GM23338 (cell line): Measurements from ENCODE around the gene ZNF300. TPM values are rescaled to one million over a fixed set of nuclear protein-coding genes. Genes with fewer than 3 reads are reported as not detected.

Source experiments
- ATAC-seq: fragments of 200-7000 bp; cut with Tn5 transposase; 3 replicates; pipeline ENCODE4 v1.9.1; 2020
- DNase-seq: peaks from one replicate; pipeline ENCODE4 v3.0.0-alpha.2; 2015; ENCODE audit warnings: low spot score
- H2AFZ ChIP-seq: fragments of 200-600 bp; sonication (generic); 2 replicates; pipeline ENCODE4 v1.8.0; 2016; ENCODE audit warnings: antibody characterized with exemption, mild to moderate bottlenecking, moderate library complexity
- H3F3A ChIP-seq: fragments of 200-600 bp; sonication (generic); replicated peaks from 2 replicates; pipeline ENCODE4 v1.8.0; 2017; ENCODE audit warnings: antibody characterized with exemption, mixed run types, low read depth
- H3K27ac ChIP-seq: fragments of 200-600 bp; sonication (generic); 2 replicates; pipeline ENCODE4 v1.6.1; 2016; ENCODE audit warnings: low read depth
- H3K27me3 ChIP-seq: fragments of 200-600 bp; sonication (generic); 2 replicates; pipeline ENCODE4 v1.8.0; 2016; ENCODE audit warnings: mild to moderate bottlenecking, mixed run types, moderate library complexity; ENCODE audit not compliant: insufficient read depth
- H3K36me3 ChIP-seq: fragments of 200-600 bp; sonication (generic); 2 replicates; pipeline ENCODE4 v1.8.0; 2016; ENCODE audit warnings: mild to moderate bottlenecking; ENCODE audit not compliant: insufficient read depth
- H3K4me1 ChIP-seq: fragments of 200-600 bp; sonication (generic); 2 replicates; pipeline ENCODE4 v1.8.0; 2016; ENCODE audit warnings: mild to moderate bottlenecking, moderate library complexity; ENCODE audit not compliant: insufficient read depth
- H3K4me2 ChIP-seq: fragments of 200-600 bp; sonication (generic); 2 replicates; pipeline ENCODE4 v1.7.1; 2017; ENCODE audit warnings: mixed run types
- H3K4me3 ChIP-seq: fragments of 200-600 bp; sonication (generic); 2 replicates; pipeline ENCODE4 v1.6.1; 2016; ENCODE audit warnings: mixed run types
- H3K79me2 ChIP-seq: fragments of 200-600 bp; sonication (generic); replicated peaks from 2 replicates; pipeline ENCODE4 v1.8.0; 2017; ENCODE audit warnings: mild to moderate bottlenecking; ENCODE audit not compliant: insufficient read depth
- H3K9me2 ChIP-seq: fragments of 200-600 bp; sonication (generic); 2 replicates; pipeline ENCODE4 v1.8.0; 2017; ENCODE audit not compliant: insufficient read depth
- H4K20me1 ChIP-seq: fragments of 200-600 bp; sonication (generic); replicated peaks from 2 replicates; pipeline ENCODE4 v1.8.0; 2017; ENCODE audit warnings: mild to moderate bottlenecking; ENCODE audit not compliant: insufficient read depth
- H3K27ac Mint-ChIP-seq: 2 replicates; pipeline ENCODE4 v1.8.0; 2020; ENCODE audit warnings: inconsistent platforms, mild to moderate bottlenecking, moderate library complexity, mixed read lengths
- H3K27me3 Mint-ChIP-seq: 3 replicates; pipeline ENCODE4 v1.8.0; 2022; ENCODE audit warnings: low read depth, mild to moderate bottlenecking, moderate library complexity, mixed read lengths, inconsistent platforms; ENCODE audit not compliant: insufficient read depth, poor library complexity
- H3K36me3 Mint-ChIP-seq: 3 replicates; pipeline ENCODE4 v1.8.0; 2021; ENCODE audit warnings: low read depth, mild to moderate bottlenecking, inconsistent platforms, moderate library complexity, mixed read lengths
- H3K4me1 Mint-ChIP-seq: 3 replicates; pipeline ENCODE4 v1.8.0; 2020; ENCODE audit warnings: mild to moderate bottlenecking, inconsistent platforms, mixed read lengths
- H3K4me3 Mint-ChIP-seq: 3 replicates; pipeline ENCODE4 v1.8.0; 2021; ENCODE audit warnings: moderate library complexity, mild to moderate bottlenecking, inconsistent platforms, mixed read lengths
- H3K9me3 Mint-ChIP-seq: 3 replicates; pipeline ENCODE4 v1.8.0; 2020; ENCODE audit warnings: moderate library complexity, mild to moderate bottlenecking, inconsistent platforms, mixed read lengths
- CREB1 ChIP-seq: fragments of 250-450 bp; sonication (Bioruptor Pico); IDR thresholded peaks from 2 replicates; pipeline ENCODE4 v1.5.0; 2020; ENCODE audit warnings: low read depth, mild to moderate bottlenecking, moderate library complexity
- EZH2phosphoT487 ChIP-seq: fragments of 200-600 bp; sonication (generic); IDR thresholded peaks from one replicate; pipeline ENCODE4 v1.8.1; 2018; ENCODE audit warnings: antibody characterized with exemption; ENCODE audit not compliant: unreplicated experiment
- NANOG ChIP-seq: IDR thresholded peaks from 2 replicates; pipeline ENCODE4 v1.6.1; 2016; ENCODE audit warnings: antibody characterized with exemption, borderline replicate concordance
- POLR2AphosphoS5 ChIP-seq: IDR thresholded peaks from 2 replicates; pipeline ENCODE4 v1.6.1; 2016; ENCODE audit warnings: antibody characterized with exemption, low read depth
- STAT1 ChIP-seq: IDR thresholded peaks from one replicate; pipeline ENCODE4 v1.6.1; 2016; ENCODE audit warnings: antibody characterized with exemption; ENCODE audit not compliant: unreplicated experiment
- ZNF114 ChIP-seq: fragments of 250-450 bp; sonication (Bioruptor Pico); IDR thresholded peaks from 2 replicates; pipeline ENCODE4 v1.5.0; 2020; ENCODE audit warnings: mild to moderate bottlenecking, moderate library complexity
- ZNF331 ChIP-seq: fragments of 250-450 bp; sonication (Bioruptor Pico); IDR thresholded peaks from 2 replicates; pipeline ENCODE4 v1.5.0; 2020; ENCODE audit warnings: low read depth, mild to moderate bottlenecking, moderate library complexity
- ZNF462 ChIP-seq: fragments of 250-450 bp; sonication (Bioruptor Pico); IDR thresholded peaks from 2 replicates; pipeline ENCODE4 v1.5.0; 2020; ENCODE audit warnings: mild to moderate bottlenecking, moderate library complexity
- polyA plus RNA-seq: library from polyadenylated mRNA; unstranded; fragments of >200 nt; fragmentation: Nextera tagmentation; extraction: Ambion mirVana; gene quantifications from 2 replicates; pipeline ENCODE4 v1.2.1, GENCODE V29; 2016
- total RNA-seq: library from RNA; depleted of rRNA; stranded (reverse); fragments of >200 nt; shearing (Covaris generic); gene quantifications from 2 replicates; pipeline ENCODE4 v1.2.3, GENCODE V29; 2014
- TF ChIP-seq, protein P1 (sequence below): IDR thresholded peaks from one replicate; pipeline ENCODE4 v1.6.1; 2018; ENCODE audit warnings: antibody characterized with exemption; ENCODE audit not compliant: unreplicated experiment
- TF ChIP-seq, protein P2 (sequence below): IDR thresholded peaks from 2 replicates; pipeline ENCODE4 v1.6.1; 2016; ENCODE audit warnings: antibody characterized with exemption

Gene ZNF300
- total and polyA plus RNA-seq, 2 experiments from 2014 or later = 15.1 to 25.9 TPM

- TF ChIP-seq, protein P1, sequence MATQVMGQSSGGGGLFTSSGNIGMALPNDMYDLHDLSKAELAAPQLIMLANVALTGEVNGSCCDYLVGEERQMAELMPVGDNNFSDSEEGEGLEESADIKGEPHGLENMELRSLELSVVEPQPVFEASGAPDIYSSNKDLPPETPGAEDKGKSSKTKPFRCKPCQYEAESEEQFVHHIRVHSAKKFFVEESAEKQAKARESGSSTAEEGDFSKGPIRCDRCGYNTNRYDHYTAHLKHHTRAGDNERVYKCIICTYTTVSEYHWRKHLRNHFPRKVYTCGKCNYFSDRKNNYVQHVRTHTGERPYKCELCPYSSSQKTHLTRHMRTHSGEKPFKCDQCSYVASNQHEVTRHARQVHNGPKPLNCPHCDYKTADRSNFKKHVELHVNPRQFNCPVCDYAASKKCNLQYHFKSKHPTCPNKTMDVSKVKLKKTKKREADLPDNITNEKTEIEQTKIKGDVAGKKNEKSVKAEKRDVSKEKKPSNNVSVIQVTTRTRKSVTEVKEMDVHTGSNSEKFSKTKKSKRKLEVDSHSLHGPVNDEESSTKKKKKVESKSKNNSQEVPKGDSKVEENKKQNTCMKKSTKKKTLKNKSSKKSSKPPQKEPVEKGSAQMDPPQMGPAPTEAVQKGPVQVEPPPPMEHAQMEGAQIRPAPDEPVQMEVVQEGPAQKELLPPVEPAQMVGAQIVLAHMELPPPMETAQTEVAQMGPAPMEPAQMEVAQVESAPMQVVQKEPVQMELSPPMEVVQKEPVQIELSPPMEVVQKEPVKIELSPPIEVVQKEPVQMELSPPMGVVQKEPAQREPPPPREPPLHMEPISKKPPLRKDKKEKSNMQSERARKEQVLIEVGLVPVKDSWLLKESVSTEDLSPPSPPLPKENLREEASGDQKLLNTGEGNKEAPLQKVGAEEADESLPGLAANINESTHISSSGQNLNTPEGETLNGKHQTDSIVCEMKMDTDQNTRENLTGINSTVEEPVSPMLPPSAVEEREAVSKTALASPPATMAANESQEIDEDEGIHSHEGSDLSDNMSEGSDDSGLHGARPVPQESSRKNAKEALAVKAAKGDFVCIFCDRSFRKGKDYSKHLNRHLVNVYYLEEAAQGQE = no peak
- TF ChIP-seq STAT1 (no peak), ZNF331 (no peak)
Measured at GRCh38 chr5:150912312-150912814, 7.6 kb upstream of the ZNF300 start (continued).

DNA sequence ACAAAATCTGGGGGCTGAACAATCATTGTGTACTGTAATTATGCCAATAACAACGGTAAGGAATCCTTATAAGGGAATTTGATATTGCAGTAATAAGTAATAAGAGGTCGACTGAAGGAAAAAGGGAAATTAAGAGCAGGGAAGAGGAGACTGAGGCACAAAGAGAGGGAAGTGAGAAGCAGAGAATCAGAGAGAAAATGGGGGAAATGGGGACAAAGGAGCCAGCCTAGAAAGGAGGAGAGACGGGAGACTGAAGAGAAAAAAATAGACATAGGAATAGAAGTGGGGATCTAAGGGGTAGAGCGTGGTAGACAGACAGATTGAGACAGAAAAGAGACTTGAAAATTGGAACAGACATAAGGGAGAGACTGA lies 518 bp upstream of the ZNF300 start:
- Histone ChIP-seq H3K36me3 (peaks cover 42% of the 10 kb centered on the region), H3K9me2 (peaks cover 13% of the 10 kb centered on the region), H3K79me2 (peaks cover 14% of the 10 kb centered on the region), H3K4me3 (peak overlapping the region; percentile 68), H3K27me3 (no peaks in the 10 kb centered on the region), H3F3A (no peaks in the 10 kb centered on the region), H3K4me1 (no peaks in the 10 kb centered on the region), H3K27ac (peak overlapping the region; percentile 98), H4K20me1 (no peaks in the 10 kb centered on the region), H3K4me2 (peak overlapping the region; percentile 82), H2AFZ (peak overlapping the region; percentile 85; the same call in 1 of the 2 replicates)
- peaks cover 69% of the 10 kb centered on the region for H3K36me3 Mint-ChIP-seq
- H3K27ac Mint-ChIP-seq = peak overlapping the region; percentile 100
- no peaks in the 10 kb centered on the region; the same call in 2 of the 3 replicates for H3K4me1 Mint-ChIP-seq
- no peak for DNase-seq
- peak overlapping the region; percentile 90 for H3K4me3 Mint-ChIP-seq
- no peak; the same call in 2 of the 3 replicates for ATAC-seq
- peaks cover 76% of the 10 kb centered on the region for H3K9me3 Mint-ChIP-seq
- H3K27me3 Mint-ChIP-seq = peaks cover 5% of the 10 kb centered on the region
- TF ChIP-seq EZH2phosphoT487 (no peak), NANOG (no peak), STAT1 (no peak), POLR2AphosphoS5 (no peak), ZNF114 (CRISPR knock-in tag) (no peak), ZNF462 (CRISPR knock-in tag) (no peak), ZNF331 (no peak), CREB1 (no peak)
- TF ChIP-seq, protein P1 = no peak
- TF ChIP-seq, protein P2, sequence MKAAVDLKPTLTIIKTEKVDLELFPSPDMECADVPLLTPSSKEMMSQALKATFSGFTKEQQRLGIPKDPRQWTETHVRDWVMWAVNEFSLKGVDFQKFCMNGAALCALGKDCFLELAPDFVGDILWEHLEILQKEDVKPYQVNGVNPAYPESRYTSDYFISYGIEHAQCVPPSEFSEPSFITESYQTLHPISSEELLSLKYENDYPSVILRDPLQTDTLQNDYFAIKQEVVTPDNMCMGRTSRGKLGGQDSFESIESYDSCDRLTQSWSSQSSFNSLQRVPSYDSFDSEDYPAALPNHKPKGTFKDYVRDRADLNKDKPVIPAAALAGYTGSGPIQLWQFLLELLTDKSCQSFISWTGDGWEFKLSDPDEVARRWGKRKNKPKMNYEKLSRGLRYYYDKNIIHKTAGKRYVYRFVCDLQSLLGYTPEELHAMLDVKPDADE = no peak
